Fibroblast of villous mesenchyme (primary cell): ENCODE measurements around the gene NOL3. TPM values are rescaled to one million over a fixed set of nuclear protein-coding genes. Genes with fewer than 3 reads are reported as not detected.
"Not testable (repeated sequence)": the region's sequence is repeated elsewhere in the genome, so short reads cannot be mapped to it uniquely, and the experiment has no call there.

Source experiments
- DNase-seq: peaks from one replicate; pipeline ENCODE4 v3.0.0-alpha.2; 2010; ENCODE audit warnings: low read depth
- H3K4me3 ChIP-seq: 2 replicates; pipeline ENCODE4 v1.5.1; 2011; ENCODE audit warnings: low read depth, mild to moderate bottlenecking, low read length
- total RNA-seq: library from RNA; depleted of rRNA; stranded (reverse); fragments of >200 nt; gene quantifications from 2 replicates; pipeline ENCODE4 v1.2.3, GENCODE V29; 2012
- TF ChIP-seq, protein P1 (sequence below): IDR thresholded peaks from 2 replicates; pipeline ENCODE4 v1.5.1; 2012; ENCODE audit warnings: low read depth, mild to moderate bottlenecking, low read length; ENCODE audit not compliant: insufficient read depth

The NOL3 gene
- 11.7 and 12.2 TPM in 2 replicates for total RNA-seq

DNA sequence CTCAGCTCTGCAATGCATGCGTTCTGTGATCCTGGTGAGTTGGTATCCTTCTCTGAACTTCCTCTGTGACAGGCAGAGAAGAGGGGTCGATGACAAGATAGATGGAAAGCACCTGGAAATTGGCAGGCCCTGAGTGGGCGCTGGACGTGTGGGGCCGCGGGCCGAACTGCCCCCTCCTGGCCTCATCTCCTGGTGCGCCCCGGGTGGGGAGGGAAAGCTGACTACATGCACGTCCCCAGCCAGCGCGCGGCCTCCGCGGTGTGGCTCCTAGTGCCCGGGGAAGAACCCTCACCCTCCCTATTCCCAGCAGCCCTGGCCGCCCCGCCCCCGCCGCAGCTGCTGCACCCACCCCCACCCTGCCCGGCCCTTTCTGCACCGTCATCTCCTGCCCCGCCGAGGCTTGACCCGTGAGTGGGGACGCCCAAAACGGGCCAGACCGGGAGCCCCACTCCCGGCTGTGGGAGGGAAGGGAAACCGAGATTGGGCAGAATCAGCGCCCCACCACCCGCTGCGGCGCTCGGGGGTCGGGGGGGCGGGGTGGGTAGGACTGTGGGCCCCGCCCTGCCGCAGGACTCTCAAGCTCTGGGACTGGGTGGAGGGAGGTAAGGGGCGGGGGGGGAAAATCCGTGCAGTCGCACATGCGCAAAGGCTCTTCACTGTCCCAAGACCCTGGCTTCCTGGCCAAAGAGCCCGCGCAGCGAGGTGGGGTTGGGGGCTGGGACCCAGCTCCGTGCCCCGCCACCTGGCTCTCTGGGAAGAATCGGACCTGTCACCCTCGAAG, at the start of gene NOL3:
TSS of gene NOL3 (plus strand) at position 371 of the 781 bp plus-strand sequence.
- TF ChIP-seq, protein P1, sequence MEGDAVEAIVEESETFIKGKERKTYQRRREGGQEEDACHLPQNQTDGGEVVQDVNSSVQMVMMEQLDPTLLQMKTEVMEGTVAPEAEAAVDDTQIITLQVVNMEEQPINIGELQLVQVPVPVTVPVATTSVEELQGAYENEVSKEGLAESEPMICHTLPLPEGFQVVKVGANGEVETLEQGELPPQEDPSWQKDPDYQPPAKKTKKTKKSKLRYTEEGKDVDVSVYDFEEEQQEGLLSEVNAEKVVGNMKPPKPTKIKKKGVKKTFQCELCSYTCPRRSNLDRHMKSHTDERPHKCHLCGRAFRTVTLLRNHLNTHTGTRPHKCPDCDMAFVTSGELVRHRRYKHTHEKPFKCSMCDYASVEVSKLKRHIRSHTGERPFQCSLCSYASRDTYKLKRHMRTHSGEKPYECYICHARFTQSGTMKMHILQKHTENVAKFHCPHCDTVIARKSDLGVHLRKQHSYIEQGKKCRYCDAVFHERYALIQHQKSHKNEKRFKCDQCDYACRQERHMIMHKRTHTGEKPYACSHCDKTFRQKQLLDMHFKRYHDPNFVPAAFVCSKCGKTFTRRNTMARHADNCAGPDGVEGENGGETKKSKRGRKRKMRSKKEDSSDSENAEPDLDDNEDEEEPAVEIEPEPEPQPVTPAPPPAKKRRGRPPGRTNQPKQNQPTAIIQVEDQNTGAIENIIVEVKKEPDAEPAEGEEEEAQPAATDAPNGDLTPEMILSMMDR, result no peak
- H3K4me3 ChIP-seq, result peak within 1 kb of the TSS; percentile 57
- DNase-seq, result peak; percentile 94

DNA sequence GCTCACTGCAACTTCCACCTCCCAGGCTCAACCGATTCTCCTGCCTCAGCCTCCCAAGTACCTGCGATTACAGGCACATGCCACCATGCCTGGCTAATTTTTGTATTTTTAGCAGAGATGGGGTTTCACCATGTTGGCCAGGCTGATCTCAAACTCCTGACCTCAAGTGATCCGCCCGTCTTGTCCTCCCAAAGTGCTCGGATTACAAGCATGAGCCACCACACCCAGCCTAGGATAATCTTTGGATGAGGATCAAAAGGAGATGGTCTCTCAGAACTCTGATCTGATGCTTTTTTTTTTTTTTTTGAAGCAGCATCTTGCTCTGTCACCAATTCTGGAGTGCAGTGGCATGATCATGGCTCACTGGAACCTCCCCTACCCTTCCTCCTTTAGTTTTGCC, 47.5 kb upstream of the NOL3 start:
- H3K4me3 ChIP-seq, DNase-seq: not testable (repeated sequence)

DNA sequence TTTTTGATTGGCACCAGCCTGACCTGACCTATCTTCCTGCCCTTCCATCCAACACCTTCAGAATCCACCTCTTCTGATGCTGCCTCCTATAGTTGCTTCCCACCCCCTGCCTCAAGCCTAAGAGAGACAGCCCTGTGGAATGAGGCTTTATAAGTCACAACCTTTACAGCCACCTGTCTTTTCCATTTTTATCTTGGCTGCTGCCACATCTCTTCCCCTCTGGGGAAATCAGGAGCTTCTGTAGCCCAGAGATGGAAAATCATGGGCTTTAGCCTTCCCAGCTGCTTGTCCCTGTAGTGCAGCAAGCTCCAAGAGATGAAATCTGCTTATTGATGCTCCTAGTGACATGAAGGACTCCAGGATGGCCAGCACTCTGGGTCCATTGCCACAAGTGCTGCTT, 41.9 kb upstream of the NOL3 start:
- no peak for DNase-seq
- TF ChIP-seq, protein P1, result no peak
- no peak overlapping the region for H3K4me3 ChIP-seq

DNA sequence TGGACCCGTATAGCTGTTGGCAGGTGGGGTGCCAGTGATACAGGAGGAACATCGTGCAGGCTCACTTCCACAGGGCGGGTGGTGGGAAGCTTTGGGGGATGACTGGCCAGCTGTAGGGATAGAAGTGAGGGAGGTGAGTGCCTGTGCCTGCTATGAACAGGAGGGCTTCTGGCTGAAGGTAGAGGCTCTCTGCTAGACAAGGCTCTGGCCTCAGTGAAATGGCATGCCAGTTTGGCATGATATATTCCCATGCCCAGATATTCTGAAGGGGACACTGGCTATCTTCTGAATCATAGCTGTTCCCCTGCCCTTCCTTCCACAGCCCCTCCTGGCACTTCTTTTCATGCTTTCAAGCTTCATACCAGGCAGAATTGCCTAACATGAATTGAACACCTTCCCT, 41.5 kb upstream of the NOL3 start:
- no peak for DNase-seq
- no peak overlapping the region for H3K4me3 ChIP-seq
- TF ChIP-seq, protein P1, result no peak

DNA sequence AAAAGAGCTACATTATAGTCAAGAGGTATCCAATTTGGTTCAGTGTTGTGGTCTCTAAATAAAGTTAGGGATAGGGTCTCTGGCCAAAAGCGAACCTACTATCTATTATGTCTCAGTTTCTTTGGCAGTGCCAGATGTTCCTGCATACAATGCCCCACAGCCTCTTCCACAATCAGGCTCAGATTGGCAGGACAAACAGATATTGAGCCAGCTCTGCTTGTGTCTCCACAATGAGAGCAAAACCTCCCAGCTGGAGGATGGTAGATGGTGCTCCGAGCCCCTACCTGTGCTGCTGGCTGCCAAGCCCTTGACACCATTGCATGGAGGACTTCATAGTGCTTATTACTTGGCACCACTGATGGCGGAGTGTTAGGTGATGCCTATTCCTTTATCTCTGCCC, 40.9 kb upstream of the NOL3 start:
- no peak overlapping the region for H3K4me3 ChIP-seq
- DNase-seq, result no peak
- TF ChIP-seq, protein P1, result no peak

DNA sequence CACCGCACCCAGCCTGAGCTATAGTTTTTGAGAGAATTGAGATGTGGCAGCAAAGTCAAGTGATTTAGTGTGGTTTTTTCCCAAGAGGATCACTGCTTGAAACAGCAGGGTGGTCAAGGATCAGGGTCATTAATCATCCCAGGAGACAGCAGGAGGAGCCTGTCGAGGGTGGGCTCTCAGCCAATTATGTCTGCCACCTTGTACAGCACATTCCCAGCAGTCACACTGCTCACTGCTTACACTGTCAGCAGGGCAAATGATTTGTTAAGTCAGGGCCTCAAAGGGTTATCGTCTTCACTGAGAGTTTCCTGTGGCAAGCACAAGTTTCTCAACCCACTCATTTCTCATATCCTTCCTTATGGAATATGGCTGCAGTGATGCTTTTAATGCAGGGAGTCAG, 32.7 kb upstream of the NOL3 start:
- H3K4me3 ChIP-seq, result no peak overlapping the region
- TF ChIP-seq, protein P1, result no peak
- peak; percentile 45 for DNase-seq

DNA sequence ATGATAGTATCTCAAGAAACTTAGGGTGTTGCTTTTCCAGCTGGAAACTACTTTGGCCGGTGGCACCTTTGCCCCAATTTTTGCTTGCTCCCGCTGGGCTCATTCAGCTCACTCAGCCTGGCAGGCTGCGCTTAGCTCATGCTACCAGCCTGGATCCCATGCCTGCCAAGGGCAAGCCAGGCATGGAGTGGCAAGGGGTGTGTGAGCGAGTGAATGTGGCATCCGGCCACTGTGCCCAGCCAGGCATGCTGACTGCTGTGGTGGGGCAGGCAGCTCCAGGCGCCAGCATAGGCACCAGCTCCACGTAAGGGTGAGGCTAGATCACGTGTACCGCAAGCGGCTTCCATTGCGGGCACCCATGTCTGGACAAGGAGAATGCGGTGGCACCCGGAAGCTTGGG, 28.9 kb upstream of the NOL3 start:
- H3K4me3 ChIP-seq, result no peak overlapping the region
- TF ChIP-seq, protein P1, result no peak
- DNase-seq, result no peak
